ENCODE results near the gene HCFC2.

HCFC2 gene

DNA sequence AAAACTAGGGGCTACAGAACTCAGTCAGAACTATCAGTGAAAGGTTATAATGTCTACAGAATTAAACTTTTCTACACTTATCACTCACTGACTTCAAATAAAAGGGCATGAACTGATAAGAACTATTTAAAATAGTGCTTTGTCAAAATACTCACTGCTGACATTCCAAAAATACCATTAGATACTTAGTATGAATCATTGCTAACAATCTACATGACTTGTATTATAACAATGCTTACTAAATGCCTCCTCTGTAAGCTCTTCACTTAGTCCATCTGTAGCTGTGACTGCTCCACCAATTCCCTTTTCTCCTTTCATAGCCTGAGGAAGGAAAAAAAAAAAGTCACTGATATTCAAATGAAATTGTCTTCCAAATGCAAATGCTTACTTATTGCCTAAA, 56.7 kb downstream of the HCFC2 start:
- no peaks in the 10 kb centered on the region for H3K9me3 ChIP-seq
- TF ChIP-seq, protein P1, sequence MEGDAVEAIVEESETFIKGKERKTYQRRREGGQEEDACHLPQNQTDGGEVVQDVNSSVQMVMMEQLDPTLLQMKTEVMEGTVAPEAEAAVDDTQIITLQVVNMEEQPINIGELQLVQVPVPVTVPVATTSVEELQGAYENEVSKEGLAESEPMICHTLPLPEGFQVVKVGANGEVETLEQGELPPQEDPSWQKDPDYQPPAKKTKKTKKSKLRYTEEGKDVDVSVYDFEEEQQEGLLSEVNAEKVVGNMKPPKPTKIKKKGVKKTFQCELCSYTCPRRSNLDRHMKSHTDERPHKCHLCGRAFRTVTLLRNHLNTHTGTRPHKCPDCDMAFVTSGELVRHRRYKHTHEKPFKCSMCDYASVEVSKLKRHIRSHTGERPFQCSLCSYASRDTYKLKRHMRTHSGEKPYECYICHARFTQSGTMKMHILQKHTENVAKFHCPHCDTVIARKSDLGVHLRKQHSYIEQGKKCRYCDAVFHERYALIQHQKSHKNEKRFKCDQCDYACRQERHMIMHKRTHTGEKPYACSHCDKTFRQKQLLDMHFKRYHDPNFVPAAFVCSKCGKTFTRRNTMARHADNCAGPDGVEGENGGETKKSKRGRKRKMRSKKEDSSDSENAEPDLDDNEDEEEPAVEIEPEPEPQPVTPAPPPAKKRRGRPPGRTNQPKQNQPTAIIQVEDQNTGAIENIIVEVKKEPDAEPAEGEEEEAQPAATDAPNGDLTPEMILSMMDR (IDR thresholded peaks at IDR 0.05): no peak
- H3K36me3 ChIP-seq: peaks cover 65% of the 10 kb centered on the region

DNA sequence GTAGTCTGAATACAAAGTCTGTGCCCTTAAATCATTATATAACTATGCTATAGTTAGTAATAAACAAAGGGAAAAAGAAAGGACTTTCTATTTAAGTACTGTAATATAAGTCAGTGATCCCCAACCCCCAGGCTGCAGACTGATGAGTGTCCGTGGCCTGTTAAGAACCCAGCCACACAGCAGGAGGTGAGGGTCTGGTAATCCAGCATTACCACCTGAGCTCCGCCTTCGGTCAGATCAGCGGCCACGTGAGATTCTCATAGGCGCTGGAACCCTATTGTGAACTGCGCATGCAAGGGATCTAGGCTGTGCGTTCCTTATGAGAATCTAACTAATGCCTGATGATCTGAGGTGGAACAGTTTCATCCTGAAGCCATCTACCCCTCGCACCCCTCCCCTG, 58.0 kb downstream of the HCFC2 start:
- no peak overlapping the region for H3K27ac ChIP-seq
- H3K9me3 ChIP-seq: no peaks in the 10 kb centered on the region
- TF ChIP-seq, protein P1 (IDR thresholded peaks at IDR 0.05): no peak
- no peaks in the 10 kb centered on the region for H3K4me1 ChIP-seq (ENCODE audit: control insufficient read depth in 1 of 2, insufficient read depth in 1 of 2, low read depth in 1 of 2, low read length in 1 of 2)
- H3K4me3 ChIP-seq (ENCODE audit: low read depth in 1 of 2, low read length in 1 of 2): no peak overlapping the region
- H3K36me3 ChIP-seq: peaks cover 73% of the 10 kb centered on the region
- no peaks in the 10 kb centered on the region for H3K27me3 ChIP-seq

More for the DNA sequence above, 56.7 kb downstream of the HCFC2 start:
- Histone ChIP-seq H3K4me3 (ENCODE audit: low read depth in 1 of 2, low read length in 1 of 2) (no peak overlapping the region), H3K4me1 (ENCODE audit: control insufficient read depth in 1 of 2, insufficient read depth in 1 of 2, low read depth in 1 of 2, low read length in 1 of 2) (no peaks in the 10 kb centered on the region), H3K27me3 (no peaks in the 10 kb centered on the region), H3K27ac (no peak overlapping the region)

DNA sequence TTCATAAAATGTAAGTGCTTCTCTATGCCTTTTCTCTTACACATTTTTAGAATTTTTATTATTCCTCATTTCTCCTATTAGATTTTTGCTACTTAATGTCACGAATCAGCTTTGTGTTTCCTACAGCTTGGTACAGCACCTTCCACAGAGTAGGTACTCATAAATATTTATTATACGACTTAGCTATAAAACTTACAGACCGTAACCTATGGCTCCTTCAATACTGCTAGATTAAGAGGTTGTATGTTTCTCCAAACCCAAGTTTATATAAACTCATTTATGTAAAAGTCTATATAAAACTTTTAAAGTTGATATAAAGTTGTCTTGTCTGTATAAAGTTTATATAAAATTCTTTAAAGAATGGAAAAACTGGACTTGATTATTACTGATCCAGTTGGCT, 62.2 kb downstream of the HCFC2 start:
- H3K27me3 ChIP-seq: no peaks in the 10 kb centered on the region
- no peaks in the 10 kb centered on the region for H3K9me3 ChIP-seq
- peaks cover 68% of the 10 kb centered on the region for H3K36me3 ChIP-seq
- H3K4me3 ChIP-seq (ENCODE audit: low read depth in 1 of 2, low read length in 1 of 2): no peak overlapping the region
- H3K27ac ChIP-seq: no peak overlapping the region
- TF ChIP-seq, protein P1 (IDR thresholded peaks at IDR 0.05): no peak
- H3K4me1 ChIP-seq (ENCODE audit: control insufficient read depth in 1 of 2, insufficient read depth in 1 of 2, low read depth in 1 of 2, low read length in 1 of 2): no peaks in the 10 kb centered on the region

DNA sequence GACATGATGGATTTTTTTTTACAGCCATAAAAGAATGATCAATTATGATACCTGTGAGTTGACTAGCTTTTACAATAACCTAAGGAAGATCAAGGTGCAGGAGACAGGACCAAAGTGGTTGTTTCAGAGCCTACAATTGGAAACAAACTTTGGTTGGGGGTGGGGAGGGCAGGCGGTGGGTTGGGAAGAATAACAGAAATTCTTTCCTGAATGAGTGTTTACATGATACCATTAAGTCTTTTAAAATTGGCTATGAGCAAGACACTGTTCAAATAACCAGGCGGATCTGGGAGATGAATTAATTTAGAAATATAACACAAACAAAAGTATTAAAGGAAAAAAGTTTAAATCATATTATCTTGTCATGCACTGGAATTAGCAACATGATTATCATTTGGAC, 66.4 kb downstream of the HCFC2 start:
- TF ChIP-seq, protein P1 (IDR thresholded peaks at IDR 0.05): no peak
- H3K9me3 ChIP-seq: no peaks in the 10 kb centered on the region
- no peak overlapping the region for H3K4me3 ChIP-seq (ENCODE audit: low read depth in 1 of 2, low read length in 1 of 2)
- H3K27me3 ChIP-seq: no peaks in the 10 kb centered on the region
- H3K36me3 ChIP-seq: peaks cover 45% of the 10 kb centered on the region
- peaks cover 0 to 2% of the 10 kb centered on the region in 2 experiments for H3K4me1 ChIP-seq (ENCODE audit: control insufficient read depth in 1 of 2, insufficient read depth in 1 of 2, low read depth in 1 of 2, low read length in 1 of 2)
- H3K27ac ChIP-seq: no peak overlapping the region

- Histone ChIP-seq H3K27me3 (no peaks in the 10 kb centered on the region), H3K36me3 (peaks cover 38% of the 10 kb centered on the region), H3K4me1 (ENCODE audit: control insufficient read depth in 1 of 2, insufficient read depth in 1 of 2, low read depth in 1 of 2, low read length in 1 of 2) (peaks cover 6% of the 10 kb centered on the region in 2 experiments), H3K4me3 (ENCODE audit: low read depth in 1 of 2, low read length in 1 of 2) (no peak overlapping the region), H3K27ac (no peak overlapping the region), H3K9me3 (no peaks in the 10 kb centered on the region)
- TF ChIP-seq, protein P1 (IDR thresholded peaks at IDR 0.05): no peak
Observed at GRCh38 chr12:104131609-104132008, 67.3 kb downstream of the HCFC2 start.

Measured in neutrophil (primary cell).